OCI-LY7 (cell line): Measurements from ENCODE around the gene ATP8B1. TPM values are rescaled to one million over a fixed set of nuclear protein-coding genes. Genes with fewer than 3 reads are reported as not detected.

Experiments
- BruUV-seq: library from RNA; stranded (reverse); fragments of 400-500 nt; replicated peaks from 2 replicates; lab custom pipeline; 2021; lab: Mats Ljungman, UMichigan
- CTCF ChIA-PET: fragments of 300-600 bp; sonication (Branson Sonifier 250); formaldehyde crosslinking; loops from one replicate; lab custom pipeline; 2022; ENCODE audit warnings: antibody characterized with exemption; ENCODE audit not compliant: unreplicated experiment; lab: Charles Lee
- POLR2A ChIA-PET: fragments of 300-600 bp; sonication (Branson Sonifier 250); formaldehyde crosslinking; loops from one replicate; lab custom pipeline; 2022; ENCODE audit warnings: antibody characterized with exemption; lab: Charles Lee
- DNase-seq: peaks from one replicate; pipeline ENCODE4 v3.0.0-alpha.2; 2015; ENCODE audit warnings: low spot score
- H2AFZ ChIP-seq: fragments of 200-600 bp; sonication (generic), shearing (Covaris generic); 2 replicates; pipeline ENCODE4 v1.6.1; 2014; ENCODE audit warnings: mild to moderate bottlenecking, antibody characterized with exemption, low read length, moderate library complexity
- H3K27ac ChIP-seq: fragments of 200-600 bp; sonication (generic); 2 replicates; pipeline ENCODE4 v1.5.1; 2014; ENCODE audit warnings: mixed run types, low read depth, mild to moderate bottlenecking, moderate library complexity, low read length, inconsistent platforms; ENCODE audit not compliant: poor library complexity, severe bottlenecking
- H3K36me3 ChIP-seq: fragments of 200-600 bp; sonication (generic); 2 replicates; pipeline ENCODE4 v1.6.1; 2014; ENCODE audit warnings: mild to moderate bottlenecking, antibody characterized with exemption, low read length, moderate library complexity, mixed read lengths; ENCODE audit not compliant: insufficient read depth
- H3K4me1 ChIP-seq: fragments of 200-600 bp; sonication (generic); 2 replicates; pipeline ENCODE4 v1.5.1; 2014; ENCODE audit warnings: mild to moderate bottlenecking, low read length; ENCODE audit not compliant: insufficient read depth, poor library complexity, severe bottlenecking
- H3K4me2 ChIP-seq: fragments of 200-600 bp; sonication (generic); 2 replicates; pipeline ENCODE4 v1.6.1; 2014; ENCODE audit warnings: mild to moderate bottlenecking, low read length
- H3K4me3 ChIP-seq: fragments of 200-600 bp; sonication (generic); 2 replicates; pipeline ENCODE4 v1.5.1; 2014; ENCODE audit warnings: mild to moderate bottlenecking, low read depth, low read length; ENCODE audit not compliant: poor library complexity, severe bottlenecking
- H3K79me2 ChIP-seq: fragments of 200-600 bp; sonication (generic); 2 replicates; pipeline ENCODE4 v1.6.1; 2016; ENCODE audit warnings: low read depth, mild to moderate bottlenecking, low read length, moderate library complexity, mixed read lengths; ENCODE audit not compliant: insufficient read depth
- H3K9me2 ChIP-seq: fragments of 200-600 bp; sonication (generic); 2 replicates; pipeline ENCODE4 v1.6.1; 2016; ENCODE audit warnings: mild to moderate bottlenecking, low read length, mixed read lengths; ENCODE audit not compliant: insufficient read depth
- H3K9me3 ChIP-seq: fragments of 200-600 bp; sonication (generic); 2 replicates; pipeline ENCODE4 v1.6.1; 2014; ENCODE audit warnings: mild to moderate bottlenecking, mixed run types, low read length, mixed read lengths
- H4K20me1 ChIP-seq: fragments of 200-600 bp; sonication (generic); 2 replicates; pipeline ENCODE4 v1.6.1; 2014; ENCODE audit warnings: mild to moderate bottlenecking, antibody characterized with exemption, low read length, moderate library complexity, mixed read lengths; ENCODE audit not compliant: insufficient read depth
- EZH2phosphoT487 ChIP-seq: fragments of 200-600 bp; sonication (generic); IDR thresholded peaks from 2 replicates; pipeline ENCODE4 v1.6.1; 2018; ENCODE audit warnings: low read depth, borderline replicate concordance, mild to moderate bottlenecking, mixed run types, antibody characterized with exemption, low read length, moderate library complexity, mixed read lengths
- intact Hi-C: fragments of 100-400 bp; cut with micrococcal nuclease; formaldehyde crosslinking; loops from one replicate; pipeline ENCODE4 v1.10.0; 2022; ENCODE audit not compliant: unreplicated experiment
- total RNA-seq, 2 experiments: library from RNA; depleted of rRNA in 1 of 2; stranded (reverse); fragments of >200 nt in 1 of 2; shearing (Covaris generic) in 1 of 2; gene quantifications; 2 replicates each; pipeline ENCODE4 v1.2.3, GENCODE V29; 2014 to 2022
- TF ChIP-seq, protein P1 (sequence below): fragments of 200-600 bp; sonication (generic); conservative IDR thresholded peaks from 2 replicates; pipeline ENCODE4 v1.5.1; 2014; ENCODE audit warnings: mild to moderate bottlenecking, antibody characterized with exemption, low read length, moderate library complexity, mixed read lengths

The ATP8B1 gene
- total RNA-seq, 2 experiments from 2014 or later, result not detected

DNA sequence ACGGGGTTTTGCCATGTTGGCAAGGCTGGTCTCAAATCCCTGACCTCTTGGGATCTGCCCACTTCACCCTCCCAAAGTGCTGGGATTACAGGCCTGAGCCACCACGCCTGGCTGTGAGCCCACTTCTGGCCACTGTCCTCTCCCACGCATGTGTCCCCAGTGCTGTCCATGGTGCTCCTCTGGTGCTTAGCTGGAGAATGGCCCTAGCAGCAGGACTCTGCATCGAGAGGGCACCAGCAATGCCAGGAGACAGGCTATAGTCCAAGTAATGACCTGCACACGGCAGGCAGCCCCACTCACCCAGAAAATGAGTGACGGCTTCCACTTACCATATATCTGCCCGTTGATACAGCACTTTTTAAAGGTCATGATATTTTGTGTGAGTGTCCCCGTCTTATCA is 115.1 kb downstream of the ATP8B1 start:
- ChIA-PET POLR2A (interaction anchor here (0.7 kb wide), 1 partner anchor 8 kb away, joined by 4 read pairs; no protein-coding TSS in a partner anchor), CTCF (no interaction called here)
- no peaks in the 10 kb centered on the region for H3K4me1 ChIP-seq
- TF ChIP-seq EZH2phosphoT487, result no peak
- TF ChIP-seq, protein P1, sequence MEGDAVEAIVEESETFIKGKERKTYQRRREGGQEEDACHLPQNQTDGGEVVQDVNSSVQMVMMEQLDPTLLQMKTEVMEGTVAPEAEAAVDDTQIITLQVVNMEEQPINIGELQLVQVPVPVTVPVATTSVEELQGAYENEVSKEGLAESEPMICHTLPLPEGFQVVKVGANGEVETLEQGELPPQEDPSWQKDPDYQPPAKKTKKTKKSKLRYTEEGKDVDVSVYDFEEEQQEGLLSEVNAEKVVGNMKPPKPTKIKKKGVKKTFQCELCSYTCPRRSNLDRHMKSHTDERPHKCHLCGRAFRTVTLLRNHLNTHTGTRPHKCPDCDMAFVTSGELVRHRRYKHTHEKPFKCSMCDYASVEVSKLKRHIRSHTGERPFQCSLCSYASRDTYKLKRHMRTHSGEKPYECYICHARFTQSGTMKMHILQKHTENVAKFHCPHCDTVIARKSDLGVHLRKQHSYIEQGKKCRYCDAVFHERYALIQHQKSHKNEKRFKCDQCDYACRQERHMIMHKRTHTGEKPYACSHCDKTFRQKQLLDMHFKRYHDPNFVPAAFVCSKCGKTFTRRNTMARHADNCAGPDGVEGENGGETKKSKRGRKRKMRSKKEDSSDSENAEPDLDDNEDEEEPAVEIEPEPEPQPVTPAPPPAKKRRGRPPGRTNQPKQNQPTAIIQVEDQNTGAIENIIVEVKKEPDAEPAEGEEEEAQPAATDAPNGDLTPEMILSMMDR, result no peak
- no peaks in the 10 kb centered on the region for H4K20me1 ChIP-seq
- intact Hi-C loops, result no loop called here
- no peaks in the 10 kb centered on the region for H3K79me2 ChIP-seq
- no peak overlapping the region for H3K4me2 ChIP-seq
- no peak overlapping the region for H2AFZ ChIP-seq
- no peaks in the 10 kb centered on the region for H3K36me3 ChIP-seq
- H3K4me3 ChIP-seq, result no peak overlapping the region
- BruUV-seq, result no TSS peak
- DNase-seq, result no peak
- H3K9me3 ChIP-seq, result no peaks in the 10 kb centered on the region
- H3K27ac ChIP-seq, result no peak overlapping the region
- H3K9me2 ChIP-seq, result no peaks in the 10 kb centered on the region

- Histone ChIP-seq H3K9me3 (no peaks in the 10 kb centered on the region), H3K36me3 (no peaks in the 10 kb centered on the region), H2AFZ (no peak overlapping the region), H3K4me2 (no peak overlapping the region), H4K20me1 (no peaks in the 10 kb centered on the region), H3K4me1 (no peaks in the 10 kb centered on the region), H3K79me2 (no peaks in the 10 kb centered on the region), H3K9me2 (no peaks in the 10 kb centered on the region), H3K4me3 (no peak overlapping the region), H3K27ac (no peak overlapping the region)
- CTCF ChIA-PET, result no interaction called here
- no TSS peak for BruUV-seq
- POLR2A ChIA-PET, result interaction anchor here (0.6 kb wide), 1 partner anchor 13 kb away, joined by 4 read pairs; no protein-coding TSS in a partner anchor
- no peak for DNase-seq
- TF ChIP-seq, protein P1, result no peak
- TF ChIP-seq EZH2phosphoT487, result no peak
- intact Hi-C loops, result no loop called here
Observed at GRCh38 chr18:57683470-57683869, 119.6 kb downstream of the ATP8B1 start.

- intact Hi-C loops, result no loop called here
- TF ChIP-seq EZH2phosphoT487, result no peak
- TF ChIP-seq, protein P1, result no peak
- no peaks in the 10 kb centered on the region for H3K9me3 ChIP-seq
Observed at GRCh38 chr18:57677262-57678211, 125.6 kb downstream of the ATP8B1 start.

More at GRCh38 chr18:57677262-57678211, 125.6 kb downstream of the ATP8B1 start:
- ChIA-PET CTCF (no interaction called here), POLR2A (interaction anchor here (0.7 kb wide), 1 partner anchor 21 kb away, joined by 3 read pairs; no protein-coding TSS in a partner anchor)
- Histone ChIP-seq H3K27ac (no peak overlapping the region), H3K79me2 (peaks cover 4% of the 10 kb centered on the region; the same call in 1 of the 2 replicates), H3K9me2 (no peaks in the 10 kb centered on the region), H4K20me1 (no peaks in the 10 kb centered on the region), H2AFZ (no peak overlapping the region), H3K4me2 (no peak overlapping the region), H3K4me1 (no peaks in the 10 kb centered on the region), H3K36me3 (no peaks in the 10 kb centered on the region), H3K4me3 (no peak overlapping the region)
- no peak for DNase-seq
- BruUV-seq, result no TSS peak
